ENCODE data around the gene DNAAF1. TPM values are rescaled to one million over a fixed set of nuclear protein-coding genes. Genes with fewer than 3 reads are reported as not detected.

Gene DNAAF1
- total and polyA plus RNA-seq, 8 donors: 0.28 to 8.7 (median 0.50) TPM

- intact Hi-C loops (cut with DNase I): loop anchor here in 1 of 3 donors (5.0 to 10.0 kb wide), 2 partner anchors 86 to 213 kb away; partner anchors contain the start of gene NECAB2
- H3K27me3 ChIP-seq: no peaks in the 10 kb centered on the region
- no peak overlapping the region for H3K4me3 ChIP-seq
- no peak overlapping the region for H3K27ac ChIP-seq
- ATAC-seq (no peak), FAIRE-seq (no peak), DNase-seq (no peak)
- WGBS, 2 donors: 73 to 84% methylated on average over 15 of the region's 15 CpGs
- no peak for TF ChIP-seq CTCF (IDR thresholded peaks at IDR 0.05)
- peaks cover 0 to 23% (median 12%) of the 10 kb centered on the region in 3 donors for H3K36me3 ChIP-seq
- peaks cover 0 to 6% (median 0%) of the 10 kb centered on the region in 3 donors for H3K4me1 ChIP-seq
- H3K9me3 ChIP-seq: no peaks in the 10 kb centered on the region
Measured at GRCh38 chr16:84178146-84178765, 33.1 kb downstream of the DNAAF1 start.

GRCh38 chr16:84178892-84179611, 33.9 kb downstream of the DNAAF1 start:
- Histone ChIP-seq H3K27me3 (no peaks in the 10 kb centered on the region), H3K36me3 (peaks cover 0 to 25% (median 12%) of the 10 kb centered on the region in 3 donors), H3K4me3 (no peak overlapping the region), H3K9me3 (no peaks in the 10 kb centered on the region), H3K4me1 (peaks cover 0 to 6% (median 0%) of the 10 kb centered on the region in 3 donors), H3K27ac (no peak overlapping the region)
- peak in 2 of 6 donors; percentile 56 to 73 for DNase-seq
- TF ChIP-seq CTCF (IDR thresholded peaks at IDR 0.05): no peak
- FAIRE-seq: no peak
- intact Hi-C loops (cut with DNase I): loop anchor here in 1 of 3 donors (5.0 to 10.0 kb wide), 2 partner anchors 87 to 214 kb away; partner anchors contain the start of gene NECAB2
- no peak for ATAC-seq
- 93 to 94% methylated on average over 26 to 28 of the region's 28 CpGs for WGBS, 2 donors

- WGBS, 2 donors: 91 to 92% methylated on average over 30 to 33 of the region's 33 CpGs
- DNase-seq: peak in 1 of 6 donors; percentile 77
Measured at GRCh38 chr16:84179612-84180320, 34.7 kb downstream of the DNAAF1 start.

More at GRCh38 chr16:84179612-84180320, 34.7 kb downstream of the DNAAF1 start:
- Histone ChIP-seq H3K4me3 (no peak overlapping the region), H3K4me1 (peaks cover 0 to 8% (median 0%) of the 10 kb centered on the region in 3 donors), H3K27me3 (no peaks in the 10 kb centered on the region), H3K9me3 (no peaks in the 10 kb centered on the region), H3K36me3 (peaks cover 0 to 25% (median 12%) of the 10 kb centered on the region in 3 donors), H3K27ac (no peak overlapping the region)
- no peak for ATAC-seq
- intact Hi-C loops (cut with DNase I): loop anchor here in 2 of 3 donors (5.0 to 10.0 kb wide), 3 partner anchors 87 to 215 kb away; partner anchors contain the start of gene NECAB2 (in 1 of the 2)
- no peak for FAIRE-seq
- no peak for TF ChIP-seq CTCF (IDR thresholded peaks at IDR 0.05)

Measured in pancreas (tissue), 10 donors.